AG04450 (cell line): Measurements from ENCODE around the gene ANKS3. TPM values are rescaled to one million over a fixed set of nuclear protein-coding genes. Genes with fewer than 3 reads are reported as not detected.

ENCODE experiments used
- CTCF ChIA-PET: fragments of 300-600, 350-600 bp; formaldehyde crosslinking; extraction: SDS; loops from one replicate; lab custom pipeline; 2022; ENCODE audit warnings: antibody characterized with exemption, inconsistent platforms; lab: Charles Lee
- POLR2A ChIA-PET: fragments of 350-600 bp; formaldehyde crosslinking; extraction: SDS; loops from one replicate; lab custom pipeline; 2021; ENCODE audit warnings: antibody characterized with exemption, inconsistent platforms; lab: Yijun Ruan, JAX
- DNase-seq: peaks from one replicate; pipeline ENCODE4 v3.0.0-alpha.2; 2011; ENCODE audit warnings: low read depth, low spot score
- H3K27ac ChIP-seq: one replicate; pipeline ENCODE4 v1.5.1; 2012; ENCODE audit warnings: low read depth, low read length, control low read depth
- H3K27me3 ChIP-seq: one replicate; pipeline ENCODE4 v1.6.0; 2012; ENCODE audit warnings: low read length; ENCODE audit not compliant: control insufficient read depth, insufficient read depth
- H3K4me3 ChIP-seq: 2 replicates; pipeline ENCODE4 v1.5.1; 2011; ENCODE audit warnings: mild to moderate bottlenecking, low read depth, low read length, control low read depth
- H3K9me3 ChIP-seq: 2 replicates; pipeline ENCODE4 v1.5.1; 2012; ENCODE audit warnings: low read length; ENCODE audit not compliant: control insufficient read depth, insufficient read depth
- CTCF ChIP-seq: IDR thresholded peaks from 2 replicates; pipeline ENCODE4 v1.5.1; 2011; ENCODE audit warnings: low read depth, low read length, control low read depth, inconsistent platforms
- polyA plus RNA-seq: library from polyadenylated mRNA; depleted of rRNA; stranded (reverse); fragments of >200 nt; gene quantifications from 2 replicates; pipeline ENCODE4 v1.2.3, GENCODE V29; 2011

The ANKS3 gene
- polyA plus RNA-seq, 1 experiment = 14.0 TPM

- POLR2A ChIA-PET = no interaction called here
- TF ChIP-seq CTCF = no peak
- CTCF ChIA-PET = no interaction called here
Observed at GRCh38 chr16:4718466-4718865, 15.6 kb downstream of the ANKS3 start.

GRCh38 chr16:4714996-4715395 lies 19.1 kb downstream of the ANKS3 start:
- no peak for DNase-seq
- no peak for TF ChIP-seq CTCF
- Histone ChIP-seq H3K4me3 (no peak overlapping the region), H3K27ac (no peak overlapping the region), H3K27me3 (no peaks in the 10 kb centered on the region), H3K9me3 (no peaks in the 10 kb centered on the region)
- POLR2A ChIA-PET = no interaction called here
- CTCF ChIA-PET = interaction anchor here (0.7 kb wide), 1 partner anchor 191 kb away, joined by 8 read pairs; no protein-coding TSS in a partner anchor

More at GRCh38 chr16:4718466-4718865, 15.6 kb downstream of the ANKS3 start:
- Histone ChIP-seq H3K27me3 (no peaks in the 10 kb centered on the region), H3K27ac (no peak overlapping the region), H3K9me3 (no peaks in the 10 kb centered on the region), H3K4me3 (no peak overlapping the region)
- DNase-seq = no peak

GRCh38 chr16:4713663-4714501 lies 20.2 kb downstream of the ANKS3 start:
- no peaks in the 10 kb centered on the region for H3K27me3 ChIP-seq
- CTCF ChIA-PET = interaction anchor here (0.7 to 1.5 kb wide), 2 partner anchors 10 to 192 kb away, joined by 3 to 8 read pairs; no protein-coding TSS in a partner anchor
- no peak overlapping the region for H3K4me3 ChIP-seq
- no peak overlapping the region for H3K27ac ChIP-seq
- DNase-seq = no peak
- H3K9me3 ChIP-seq = no peaks in the 10 kb centered on the region
- TF ChIP-seq CTCF = no peak
- POLR2A ChIA-PET = no interaction called here

- ChIA-PET POLR2A (no interaction called here), CTCF (interaction anchor here (1.2 to 1.5 kb wide), 2 partner anchors 15 to 85 kb away, joined by 3 to 4 read pairs; partner anchors contain the start of gene MGRN1)
- peak overlapping the region; percentile 47 for H3K27ac ChIP-seq
Observed at GRCh38 chr16:4709481-4709880, 24.6 kb downstream of the ANKS3 start.

More at GRCh38 chr16:4709481-4709880, 24.6 kb downstream of the ANKS3 start:
- H3K4me3 ChIP-seq = no peak overlapping the region
- TF ChIP-seq CTCF = no peak
- no peaks in the 10 kb centered on the region for H3K27me3 ChIP-seq
- DNase-seq = no peak
- H3K9me3 ChIP-seq = no peaks in the 10 kb centered on the region
